Stimulated activated effector memory CD8-positive, alpha-beta T cell treated with anti-CD3 and anti-CD28 coated beads, Interleukin-12 subunit alpha, Interleukin-12 subunit beta, amount 100 ng/mL, for 72 hours (primary cell): ENCODE measurements around the gene RGS19.

ENCODE experiments used
- ATAC-seq: fragments of 150-1000 bp; cut with Tn5 transposase; 2 replicates; pipeline ENCODE4 v1.10.0; 2021
- DNase-seq, 2 donors: peaks; one replicate each; pipeline ENCODE4 v3.0.0; 2021 to 2022; ENCODE audit warnings: low spot score in 2 of 2
- H3K27ac Mint-ChIP-seq: one replicate; pipeline ENCODE4 v1.8.0; 2022; ENCODE audit warnings: mild to moderate bottlenecking, mixed read lengths
- H3K36me3 Mint-ChIP-seq: one replicate; pipeline ENCODE4 v1.8.0; 2022; ENCODE audit warnings: mild to moderate bottlenecking, mixed read lengths
- H3K4me1 Mint-ChIP-seq: one replicate; pipeline ENCODE4 v1.8.0; 2022; ENCODE audit warnings: mixed read lengths
- H3K4me3 Mint-ChIP-seq: one replicate; pipeline ENCODE4 v1.8.0; 2022; ENCODE audit warnings: mild to moderate bottlenecking, mixed read lengths
- H3K9me3 Mint-ChIP-seq: one replicate; pipeline ENCODE4 v1.8.0; 2022; ENCODE audit warnings: mixed read lengths

Gene RGS19

DNA sequence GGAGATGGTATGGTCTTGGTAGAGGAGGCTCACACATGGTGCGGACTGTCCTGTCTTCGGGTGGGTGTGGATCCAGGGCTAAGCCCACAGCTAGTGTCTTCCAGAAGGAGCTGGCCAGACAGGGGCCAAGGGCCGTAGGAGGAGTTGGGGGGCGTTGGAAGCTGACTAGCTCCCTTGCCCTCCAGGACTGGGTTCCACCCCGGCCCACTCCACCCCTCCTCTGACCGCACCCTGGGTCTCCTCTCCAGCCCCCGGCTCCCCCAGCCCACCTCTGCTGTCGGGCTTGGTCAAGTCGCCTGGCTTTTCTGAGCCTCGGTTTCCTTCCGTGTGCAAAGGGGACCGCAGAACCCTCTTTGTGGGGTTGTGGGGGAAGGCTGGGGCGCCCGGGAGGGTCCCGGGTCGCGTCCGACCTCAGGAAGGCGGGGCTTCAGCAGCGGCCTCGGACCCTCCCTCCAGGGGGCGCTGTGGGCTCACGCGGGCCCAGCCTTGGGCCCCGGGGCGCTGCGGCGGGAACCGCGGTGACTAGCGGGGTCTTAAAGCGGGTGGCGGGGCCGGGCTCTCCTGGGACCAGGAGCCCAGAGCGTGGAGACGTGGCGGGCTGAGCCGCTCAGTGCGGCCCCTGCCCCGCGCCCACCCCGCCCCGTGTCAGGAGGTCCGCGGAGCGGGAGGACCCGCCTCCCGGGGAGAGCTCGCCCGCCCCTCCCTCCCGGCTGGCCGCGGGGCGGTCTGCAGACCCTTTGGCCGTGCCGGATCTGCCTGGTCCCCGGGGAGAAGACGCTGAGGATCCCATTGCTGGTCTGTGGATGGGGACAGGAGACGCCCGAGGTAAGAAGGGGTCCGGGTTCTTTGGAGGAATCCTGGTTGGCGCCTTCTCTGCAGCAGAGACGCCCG lies 22.7 kb upstream of the RGS19 start:
- Mint-ChIP-seq H3K9me3 (no peaks in the 10 kb centered on the region), H3K4me1 (peaks cover 14% of the 10 kb centered on the region), H3K27ac (no peak overlapping the region), H3K4me3 (peak overlapping the region; percentile 61), H3K36me3 (no peaks in the 10 kb centered on the region)
- peak; percentile 79 for ATAC-seq
- peak; percentile 72 to 86 for DNase-seq

- Mint-ChIP-seq H3K4me3 (peak overlapping the region; percentile 61), H3K9me3 (no peaks in the 10 kb centered on the region), H3K36me3 (no peaks in the 10 kb centered on the region), H3K4me1 (peaks cover 14% of the 10 kb centered on the region), H3K27ac (no peak overlapping the region)
- DNase-seq (no peak), ATAC-seq (no peak)
Measured at GRCh38 chr20:64100946-64101688, 21.8 kb upstream of the RGS19 start.

- no peak for ATAC-seq
- Mint-ChIP-seq H3K27ac (no peak overlapping the region), H3K9me3 (no peaks in the 10 kb centered on the region), H3K4me1 (peaks cover 14% of the 10 kb centered on the region), H3K4me3 (no peak overlapping the region), H3K36me3 (no peaks in the 10 kb centered on the region)
- no peak for DNase-seq
Measured at GRCh38 chr20:64100566-64100888, 21.2 kb upstream of the RGS19 start.

- Mint-ChIP-seq H3K36me3 (no peaks in the 10 kb centered on the region), H3K27ac (no peak overlapping the region), H3K9me3 (no peaks in the 10 kb centered on the region), H3K4me1 (peaks cover 14% of the 10 kb centered on the region), H3K4me3 (no peak overlapping the region)
- DNase-seq (no peak), ATAC-seq (peak; percentile 15)
Measured at GRCh38 chr20:64099880-64100565, 20.7 kb upstream of the RGS19 start.

GRCh38 chr20:64099086-64099786 lies 19.9 kb upstream of the RGS19 start:
- no peak overlapping the region for H3K4me3 Mint-ChIP-seq
- no peaks in the 10 kb centered on the region for H3K9me3 Mint-ChIP-seq
- no peak overlapping the region for H3K27ac Mint-ChIP-seq
- no peaks in the 10 kb centered on the region for H3K36me3 Mint-ChIP-seq
- ATAC-seq (no peak), DNase-seq (no peak)
- peaks cover 14% of the 10 kb centered on the region for H3K4me1 Mint-ChIP-seq

- no peak for ATAC-seq
- H3K27ac Mint-ChIP-seq: no peak overlapping the region
- no peaks in the 10 kb centered on the region for H3K36me3 Mint-ChIP-seq
- H3K4me1 Mint-ChIP-seq: peaks cover 14% of the 10 kb centered on the region
- DNase-seq: no peak
- H3K4me3 Mint-ChIP-seq: no peak overlapping the region
- no peaks in the 10 kb centered on the region for H3K9me3 Mint-ChIP-seq
Measured at GRCh38 chr20:64098471-64099013, 19.2 kb upstream of the RGS19 start.

DNA sequence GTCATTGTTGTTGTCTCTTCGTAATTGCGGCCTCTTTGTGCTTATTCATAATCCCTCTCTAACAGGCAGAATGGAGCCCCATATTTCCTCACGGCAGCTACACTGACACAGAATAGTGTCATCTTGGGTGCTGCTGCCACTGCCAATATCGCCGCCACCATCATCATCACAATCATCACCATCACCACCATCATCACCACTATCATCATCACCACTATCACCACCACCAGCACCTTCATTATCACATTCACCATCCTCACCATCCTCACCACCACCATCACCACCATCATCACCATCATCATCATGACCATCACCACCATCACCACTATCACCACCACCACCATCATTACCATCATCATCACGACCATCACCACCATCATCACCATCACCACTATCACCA lies 17.2 kb upstream of the RGS19 start:
- Mint-ChIP-seq H3K36me3 (no peaks in the 10 kb centered on the region), H3K4me3 (no peak overlapping the region), H3K9me3 (no peaks in the 10 kb centered on the region), H3K4me1 (peaks cover 10% of the 10 kb centered on the region), H3K27ac (no peak overlapping the region)
- DNase-seq: no peak
- no peak for ATAC-seq

- no peak overlapping the region for H3K4me3 Mint-ChIP-seq
- DNase-seq (no peak), ATAC-seq (no peak)
- H3K36me3 Mint-ChIP-seq: no peaks in the 10 kb centered on the region
- H3K27ac Mint-ChIP-seq: no peak overlapping the region
- peaks cover 6% of the 10 kb centered on the region for H3K4me1 Mint-ChIP-seq
- no peaks in the 10 kb centered on the region for H3K9me3 Mint-ChIP-seq
Measured at GRCh38 chr20:64095927-64096326, 16.6 kb upstream of the RGS19 start.

DNA sequence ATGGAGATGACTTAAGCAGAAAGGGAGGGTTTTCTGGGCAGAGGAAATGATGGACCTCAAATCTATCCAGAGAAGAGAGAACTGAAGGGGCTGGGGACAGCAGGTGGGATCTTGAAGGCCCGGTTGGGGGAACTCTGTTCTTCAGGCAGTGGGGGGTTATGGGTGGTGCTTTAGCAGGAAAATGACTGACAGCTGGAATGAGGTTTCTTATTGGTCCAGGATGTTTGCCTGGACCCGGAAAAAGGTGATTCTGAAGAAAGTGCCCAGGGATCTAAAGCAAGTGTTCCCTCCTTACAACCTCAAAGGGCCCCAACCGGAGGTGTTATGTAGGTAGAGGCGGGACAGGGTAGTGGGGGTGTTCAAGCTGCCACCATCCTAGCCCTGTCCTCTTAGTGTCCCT lies 16.1 kb upstream of the RGS19 start:
- peaks cover 6% of the 10 kb centered on the region for H3K4me1 Mint-ChIP-seq

GRCh38 chr20:64093013-64093503 lies 13.7 kb upstream of the RGS19 start:
- no peak overlapping the region for H3K27ac Mint-ChIP-seq

More for the DNA sequence above, 16.1 kb upstream of the RGS19 start:
- H3K27ac Mint-ChIP-seq: no peak overlapping the region
- DNase-seq: no peak
- no peak overlapping the region for H3K4me3 Mint-ChIP-seq
- no peaks in the 10 kb centered on the region for H3K36me3 Mint-ChIP-seq
- H3K9me3 Mint-ChIP-seq: no peaks in the 10 kb centered on the region
- ATAC-seq: no peak

GRCh38 chr20:64092258-64093012 lies 13.1 kb upstream of the RGS19 start:
- Mint-ChIP-seq H3K27ac (no peak overlapping the region), H3K36me3 (no peaks in the 10 kb centered on the region), H3K4me3 (no peak overlapping the region), H3K9me3 (no peaks in the 10 kb centered on the region), H3K4me1 (peaks cover 6% of the 10 kb centered on the region)
- DNase-seq (no peak), ATAC-seq (peak; percentile 12)

More at GRCh38 chr20:64093013-64093503, 13.7 kb upstream of the RGS19 start:
- Mint-ChIP-seq H3K36me3 (no peaks in the 10 kb centered on the region), H3K4me1 (peaks cover 6% of the 10 kb centered on the region), H3K9me3 (no peaks in the 10 kb centered on the region), H3K4me3 (no peak overlapping the region)
- no peak for ATAC-seq
- DNase-seq: no peak

DNA sequence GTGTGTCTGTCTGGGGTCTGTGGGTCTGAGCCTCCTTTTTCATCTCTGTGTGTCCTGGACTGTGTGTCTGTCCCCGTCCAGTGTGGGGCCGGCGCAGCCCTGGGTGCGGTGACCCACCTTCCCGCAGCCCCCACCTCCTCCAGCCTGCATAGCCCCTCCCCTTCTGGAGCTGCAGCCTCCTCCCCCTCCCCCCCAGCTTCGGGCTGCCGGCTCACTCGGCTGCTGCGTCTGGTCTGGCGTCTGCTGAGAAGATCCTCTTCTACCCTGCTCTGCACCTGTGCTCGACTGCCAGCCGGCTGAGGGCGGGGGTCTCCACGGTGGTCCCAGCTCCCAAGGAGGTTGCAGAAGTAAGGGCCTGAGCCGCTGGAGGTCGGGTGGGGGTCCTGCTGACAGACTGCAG lies 12.5 kb upstream of the RGS19 start:
- no peak for DNase-seq
- peaks cover 6% of the 10 kb centered on the region for H3K4me1 Mint-ChIP-seq
- no peaks in the 10 kb centered on the region for H3K9me3 Mint-ChIP-seq
- no peaks in the 10 kb centered on the region for H3K36me3 Mint-ChIP-seq
- ATAC-seq: peak; percentile 15
- no peak overlapping the region for H3K4me3 Mint-ChIP-seq
- no peak overlapping the region for H3K27ac Mint-ChIP-seq

GRCh38 chr20:64091340-64091739 lies 12.0 kb upstream of the RGS19 start:
- ATAC-seq (peak; percentile 9), DNase-seq (no peak)
- H3K9me3 Mint-ChIP-seq: no peaks in the 10 kb centered on the region
- no peak overlapping the region for H3K27ac Mint-ChIP-seq
- H3K4me3 Mint-ChIP-seq: no peak overlapping the region
- peaks cover 6% of the 10 kb centered on the region for H3K4me1 Mint-ChIP-seq
- H3K36me3 Mint-ChIP-seq: no peaks in the 10 kb centered on the region

DNA sequence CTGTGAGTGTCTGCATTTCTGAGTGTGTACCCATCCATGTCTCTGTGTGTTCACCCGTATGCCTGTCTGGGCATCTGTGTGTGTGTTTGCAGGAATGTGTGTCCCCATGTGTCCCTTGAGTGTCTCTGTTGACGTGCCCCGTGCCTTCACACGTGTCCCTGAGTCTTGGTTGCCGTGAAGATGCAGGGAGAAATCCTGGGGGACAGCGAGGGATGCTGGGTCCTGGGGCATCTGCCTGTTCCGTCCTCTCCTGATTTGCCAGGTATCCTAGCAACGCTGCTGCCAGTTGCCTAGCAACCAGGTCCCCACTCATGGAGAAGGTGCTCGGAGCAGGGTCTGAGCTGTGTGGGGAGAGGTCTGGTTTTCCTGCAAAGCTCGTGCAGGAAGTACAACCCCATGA lies 10.8 kb upstream of the RGS19 start:
- Mint-ChIP-seq H3K36me3 (no peaks in the 10 kb centered on the region), H3K4me3 (no peak overlapping the region), H3K4me1 (peaks cover 6% of the 10 kb centered on the region), H3K27ac (no peak overlapping the region), H3K9me3 (no peaks in the 10 kb centered on the region)
- no peak for ATAC-seq
- no peak for DNase-seq
